CD4-positive, alpha-beta T cell treated with Interleukin-21 for 1 hour (primary cell): ENCODE data around the gene STON2.

Experiments
- DNase-seq: peaks from one replicate; pipeline ENCODE4 v3.0.0-alpha.2; 2020

Gene STON2

DNA sequence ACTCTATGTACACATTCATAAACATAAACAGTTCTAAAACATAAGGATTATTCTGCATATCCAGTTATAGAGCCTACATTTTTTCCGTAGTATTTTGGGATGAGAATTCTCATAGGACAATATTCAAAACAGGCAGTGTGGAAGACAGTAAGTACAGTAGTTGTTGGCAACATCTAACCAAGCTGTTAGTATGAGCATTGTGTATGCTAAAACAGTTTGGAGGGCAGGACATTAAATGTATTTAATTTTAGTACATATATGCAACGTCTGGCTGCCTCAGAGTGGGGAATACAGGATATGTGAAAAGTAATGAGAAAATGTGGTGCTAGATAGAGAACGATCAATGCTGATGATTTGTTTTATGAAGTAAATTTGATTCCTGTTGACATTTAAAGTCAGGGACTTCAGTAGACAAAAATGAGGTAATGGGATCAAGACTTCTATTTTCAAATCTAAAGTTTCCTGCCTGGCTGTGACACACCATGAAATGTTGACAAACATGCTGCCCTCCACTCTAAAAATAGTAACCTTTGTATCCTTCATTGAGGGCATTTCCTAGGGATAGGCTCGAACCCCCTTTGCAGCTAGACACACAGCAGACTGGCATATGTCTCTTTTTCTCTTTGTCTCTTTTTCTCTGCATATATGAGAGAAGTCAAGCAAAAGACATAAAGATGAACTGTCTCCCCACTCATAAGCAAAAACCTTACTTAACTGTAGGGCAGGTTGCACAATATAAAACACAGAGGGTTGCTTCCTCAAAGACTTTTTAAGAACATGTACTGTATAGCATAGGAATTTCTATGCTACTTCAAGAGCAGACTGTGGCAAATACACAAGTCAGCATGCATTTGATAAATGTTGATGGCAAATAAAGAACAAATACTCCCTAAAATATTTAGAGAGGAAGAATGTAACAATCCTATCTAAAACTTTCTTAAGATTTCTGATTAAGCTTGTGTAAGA is 103.9 kb downstream of the STON2 start:
- DNase-seq: no peak

GRCh38 chr14:81289516-81289915 is 110.6 kb downstream of the STON2 start:
- no peak for DNase-seq

DNA sequence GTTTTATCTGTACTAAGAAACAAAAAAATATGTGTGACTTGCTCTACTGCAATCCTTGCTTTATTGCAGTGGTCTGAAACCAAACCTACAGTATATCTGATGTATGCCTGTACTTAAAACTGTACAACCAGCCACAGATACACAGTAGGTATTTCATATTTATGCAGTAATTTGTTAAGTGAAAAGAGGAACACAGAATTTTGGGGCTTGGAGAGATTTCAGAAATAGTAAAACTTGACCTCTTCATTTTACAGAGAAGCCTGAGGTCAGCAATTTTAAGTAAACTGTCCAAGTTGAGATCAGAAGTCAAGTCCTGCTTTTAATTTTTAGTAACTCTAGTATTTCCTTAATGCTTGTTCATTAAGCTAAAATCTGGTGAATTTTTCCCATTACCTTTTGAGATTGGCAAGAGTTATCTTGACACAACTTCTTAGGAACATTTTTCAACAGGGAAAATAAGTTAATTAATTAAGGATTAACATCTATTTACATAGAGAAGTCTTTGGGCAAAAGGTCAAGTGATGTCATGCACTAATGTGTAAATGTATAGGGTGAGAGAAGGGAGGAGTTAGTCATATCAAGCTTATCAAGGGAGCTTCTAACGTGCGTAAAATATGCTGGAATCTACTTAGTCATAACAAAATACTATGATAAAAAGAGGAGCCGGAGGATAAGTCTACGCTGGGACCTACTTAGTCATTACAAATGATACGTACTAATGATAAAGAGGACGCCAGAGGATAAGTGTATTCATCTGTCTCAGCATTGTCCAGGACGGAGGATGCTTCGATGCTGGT is 113.4 kb downstream of the STON2 start:
- DNase-seq: no peak

DNA sequence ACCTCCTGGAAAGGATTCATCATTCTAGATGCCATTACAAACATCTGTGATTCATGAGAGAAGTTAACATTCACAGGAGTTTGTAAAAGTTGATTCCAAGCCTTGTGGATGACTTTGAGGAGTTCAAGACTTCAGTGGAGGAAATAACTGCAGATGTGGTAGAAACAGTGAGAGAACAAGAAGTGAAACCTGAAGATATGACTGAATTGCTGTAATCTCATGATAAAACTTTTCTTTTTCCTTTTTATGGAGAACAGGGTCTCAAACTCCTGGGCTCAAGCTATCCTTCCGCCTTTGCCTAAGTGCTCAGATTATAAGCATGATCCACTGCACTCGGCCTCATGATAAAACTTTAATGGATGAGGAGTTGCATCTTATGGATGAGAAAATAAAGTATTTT is 114.9 kb downstream of the STON2 start:
- no peak for DNase-seq

- DNase-seq: no peak
These were observed 118.8 kb downstream of the STON2 start for GRCh38 chr14:81281332-81281731.

DNA sequence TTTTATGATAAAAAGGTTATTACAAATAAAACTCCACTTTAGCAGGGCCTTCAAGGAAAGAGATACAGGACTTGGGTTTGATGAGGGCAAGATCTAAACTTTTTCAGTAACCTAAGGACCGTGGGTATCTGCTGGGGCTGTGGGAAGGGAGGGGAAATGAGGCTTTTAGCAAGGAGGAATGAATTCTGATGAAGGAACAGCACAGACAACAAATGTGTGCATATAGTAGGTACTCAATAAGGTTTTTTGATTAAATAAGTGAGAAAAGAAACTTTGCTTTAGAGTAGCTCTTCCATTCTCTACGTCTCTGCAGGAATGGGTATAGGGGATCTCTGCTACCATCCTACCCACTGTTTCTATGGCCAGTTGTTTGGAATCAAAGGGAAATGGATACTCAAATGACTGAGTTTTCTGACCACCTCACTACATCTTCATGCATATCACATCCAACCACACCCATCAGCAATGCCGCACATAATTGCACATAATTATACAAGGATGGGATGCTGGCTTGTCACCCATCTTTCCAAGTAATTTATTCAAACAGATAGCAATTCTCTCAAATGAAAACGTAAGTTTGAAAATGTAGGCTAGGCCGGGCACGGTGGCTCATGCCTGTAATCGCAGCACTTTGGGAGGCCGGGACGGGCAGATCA is 119.9 kb downstream of the STON2 start:
- DNase-seq: no peak

GRCh38 chr14:81277096-81277495 is 123.0 kb downstream of the STON2 start:
- no peak for DNase-seq

- DNase-seq: no peak
These were observed 123.8 kb downstream of the STON2 start for GRCh38 chr14:81276073-81277069.

- no peak for DNase-seq
These were observed 124.6 kb downstream of the STON2 start for GRCh38 chr14:81275305-81276072.

- no peak for DNase-seq
These were observed 126.1 kb downstream of the STON2 start for GRCh38 chr14:81273961-81274575.

GRCh38 chr14:81273521-81273920 is 126.6 kb downstream of the STON2 start:
- DNase-seq: no peak

DNA sequence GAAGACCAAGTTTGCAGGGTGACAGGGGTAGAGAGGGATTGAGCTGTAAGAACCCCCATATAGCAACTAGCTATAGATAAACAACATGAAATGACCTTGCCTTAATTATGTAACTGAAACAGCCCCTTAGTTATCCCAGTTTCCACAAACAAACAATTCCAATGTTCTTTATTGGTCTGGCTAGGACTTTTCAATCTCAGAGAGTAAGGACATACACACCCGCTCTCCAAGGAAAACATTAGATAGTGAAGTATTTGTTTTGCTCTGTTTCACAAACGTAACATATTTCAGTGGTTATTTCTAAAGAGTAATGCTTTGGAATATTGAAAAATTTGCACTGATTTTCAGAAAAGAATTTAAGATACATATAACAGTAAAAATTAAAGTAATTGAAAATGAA is 127.8 kb downstream of the STON2 start:
- DNase-seq: no peak

GRCh38 chr14:81269979-81270375 is 130.1 kb downstream of the STON2 start:
- DNase-seq: no peak

- DNase-seq: peak; percentile 51
These were observed 130.8 kb downstream of the STON2 start for GRCh38 chr14:81269100-81269978.

GRCh38 chr14:81268016-81268416 is 132.1 kb downstream of the STON2 start:
- no peak for DNase-seq

DNA sequence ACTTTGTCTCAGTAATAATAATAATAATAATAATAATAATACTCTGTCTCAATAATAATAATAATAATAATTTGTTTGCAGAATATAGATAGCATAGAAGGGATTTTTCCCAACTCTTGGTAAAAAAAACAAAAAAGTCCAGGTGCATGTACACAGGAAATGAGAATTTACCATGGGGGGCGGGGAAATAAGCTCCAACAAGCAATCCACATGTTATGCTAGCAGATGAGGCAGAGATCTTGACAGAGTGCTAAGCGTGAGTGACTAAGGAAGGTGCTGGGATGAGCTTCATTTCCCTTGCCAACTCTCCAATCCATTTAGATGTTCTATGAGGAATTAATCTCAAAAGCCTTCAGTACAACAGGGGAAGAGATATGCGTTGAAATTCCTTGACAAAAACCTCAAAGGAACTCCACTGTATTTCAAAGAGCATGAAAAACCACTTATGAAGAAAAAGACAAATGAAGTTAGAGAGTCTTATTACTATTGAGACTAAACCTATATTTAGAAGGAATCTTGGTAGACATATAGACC is 134.4 kb downstream of the STON2 start:
- no peak for DNase-seq

- DNase-seq: no peak
These were observed 135.5 kb downstream of the STON2 start for GRCh38 chr14:81264671-81265070.

DNA sequence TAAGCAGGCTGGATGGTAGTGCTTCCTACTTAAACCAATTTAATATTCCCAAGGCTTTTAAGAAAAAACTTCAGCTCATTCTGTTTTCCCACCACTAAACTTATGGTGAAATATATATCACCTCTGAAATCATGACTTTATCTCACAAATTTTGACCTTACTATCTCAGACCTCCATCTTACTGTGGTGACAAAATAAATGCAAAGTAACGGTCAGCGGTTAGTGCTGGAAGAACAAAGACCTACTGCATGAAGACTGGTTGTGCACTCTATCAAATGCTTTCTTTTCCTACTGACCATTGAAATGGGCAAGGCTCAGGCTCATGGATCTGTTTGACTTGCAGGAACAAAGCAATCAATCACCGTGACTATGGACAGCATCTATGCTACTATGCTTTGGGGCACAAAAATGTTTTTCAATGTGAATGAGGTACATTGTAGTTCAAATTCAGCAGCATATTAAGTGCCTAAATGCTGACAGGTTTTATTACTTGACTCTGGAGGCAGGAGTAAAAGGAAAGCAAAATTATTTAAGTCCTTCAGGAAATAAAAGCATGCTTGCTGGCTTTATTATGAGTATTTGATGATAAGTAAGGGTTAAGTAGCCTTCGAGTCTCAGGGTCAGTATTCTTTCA is 136.2 kb downstream of the STON2 start:
- DNase-seq: no peak

DNA sequence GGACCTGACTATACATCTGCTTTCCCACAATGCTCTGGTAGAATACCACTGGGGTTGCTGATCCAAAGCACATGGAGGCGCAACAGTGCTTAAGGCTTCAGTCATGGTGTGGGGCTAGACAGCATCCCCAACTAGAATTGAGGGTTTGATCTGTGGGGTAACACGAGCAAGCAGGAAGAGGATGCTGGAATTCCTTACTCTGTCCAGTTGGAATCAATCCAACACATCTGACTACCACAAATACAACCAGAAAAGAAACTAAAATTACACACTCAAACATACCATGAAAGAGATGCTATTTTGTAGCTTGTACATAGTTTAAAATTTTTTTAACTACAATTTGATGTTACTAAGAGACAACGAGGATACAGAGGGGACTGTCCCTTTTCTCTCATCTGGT is 138.9 kb downstream of the STON2 start:
- no peak for DNase-seq
